ENCODE data around the gene CD36.
A peak's percentile ranks its signal among the peaks of the same experiment; 100 is the strongest.

The CD36 gene

GRCh38 chr7:80699045-80699638 is 60.7 kb downstream of the CD36 start:
- Histone ChIP-seq H3K27ac (ENCODE audit: low read length, poor library complexity, severe bottlenecking) (peak overlapping the region; percentile 47), H3K4ac (ENCODE audit: low read depth in 1 of 2, low read length in 2 of 2) (no peak overlapping the region), H3K79me1 (replicated peaks; ENCODE audit: low read length, poor library complexity, severe bottlenecking) (peaks cover 2% of the 10 kb centered on the region), H3K4me2 (ENCODE audit: low read length, poor library complexity, severe bottlenecking) (no peak overlapping the region), H3K4me3 (ENCODE audit: insufficient read depth in 1 of 2, low read depth in 1 of 2, low read length in 2 of 2) (no peak overlapping the region), H2BK12ac (ENCODE audit: low read length in 2 of 2) (no peak overlapping the region), H2BK15ac (ENCODE audit: low read depth, poor library complexity, severe bottlenecking) (no peak overlapping the region), H2AFZ (ENCODE audit: low read depth, low read length) (no peak overlapping the region), H2BK120ac (ENCODE audit: low read depth, low read length) (no peak overlapping the region), H3K14ac (ENCODE audit: low read length in 2 of 2) (no peak overlapping the region), H4K8ac (ENCODE audit: low read length) (no peak overlapping the region), H2BK5ac (ENCODE audit: low read depth, low read length, poor library complexity, severe bottlenecking) (no peak overlapping the region), H3K36me3 (ENCODE audit: control insufficient read depth in 1 of 2, insufficient read depth in 2 of 2, low read depth in 1 of 2, low read length in 2 of 2) (no peaks in the 10 kb centered on the region), H2AK5ac (ENCODE audit: low read length, severe bottlenecking) (no peak overlapping the region), H3K23ac (ENCODE audit: low read length in 2 of 2) (no peak overlapping the region), H3K9ac (ENCODE audit: low read length) (peak overlapping the region; percentile 64), H3K27me3 (ENCODE audit: control insufficient read depth in 1 of 2, insufficient read depth in 1 of 2, low read length in 2 of 2) (no peaks in the 10 kb centered on the region), H4K91ac (ENCODE audit: low read length) (no peak overlapping the region), H3K9me3 (ENCODE audit: control insufficient read depth, low read length) (peaks cover 3% of the 10 kb centered on the region), H3K4me1 (ENCODE audit: control insufficient read depth, insufficient read depth, low read depth, low read length) (peaks cover 3% of the 10 kb centered on the region), H3K18ac (ENCODE audit: low read depth in 1 of 2, low read length in 2 of 2) (peak overlapping the region in 1 of 2 experiments; percentile 77)
- DNase-seq = peak; percentile 67
- 33% methylated on average over 3 of the region's 5 CpGs for WGBS

DNA sequence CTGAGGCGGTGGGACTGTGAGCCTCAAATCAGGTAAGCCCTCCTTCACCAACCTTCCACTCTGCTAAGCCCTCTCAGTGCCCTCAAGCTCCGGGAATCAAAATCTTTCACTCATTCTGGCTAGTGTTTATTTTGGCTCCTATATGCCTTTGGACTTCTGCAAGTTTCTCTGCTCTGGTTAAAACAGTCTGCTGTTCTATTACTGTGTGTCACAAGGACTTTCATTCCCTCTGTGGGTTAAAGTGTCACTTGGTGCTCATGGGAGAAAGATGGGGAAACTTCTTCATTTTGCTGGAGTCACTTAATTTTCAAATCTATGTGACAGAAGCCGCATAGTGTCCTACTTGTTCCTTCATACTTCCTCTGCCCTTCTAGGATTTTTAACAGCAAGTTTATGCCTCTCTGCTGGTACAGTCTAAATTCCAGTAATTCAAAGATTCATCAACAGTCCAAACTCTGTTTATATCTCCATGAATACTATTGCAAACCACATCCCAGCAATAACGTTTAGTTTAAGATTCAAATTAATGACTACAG is 61.3 kb downstream of the CD36 start:
- no peak overlapping the region for H2BK120ac ChIP-seq (ENCODE audit: low read depth, low read length)
- H3K23ac ChIP-seq (ENCODE audit: low read length in 2 of 2) = no peak overlapping the region
- H3K36me3 ChIP-seq (ENCODE audit: control insufficient read depth in 1 of 2, insufficient read depth in 2 of 2, low read depth in 1 of 2, low read length in 2 of 2) = no peaks in the 10 kb centered on the region
- peak overlapping the region; percentile 47 for H3K27ac ChIP-seq (ENCODE audit: low read length, poor library complexity, severe bottlenecking)
- peak overlapping the region; percentile 31 to 92 for H2BK12ac ChIP-seq (ENCODE audit: low read length in 2 of 2)
- H3K4ac ChIP-seq (ENCODE audit: low read depth in 1 of 2, low read length in 2 of 2) = peak overlapping the region in 1 of 2 experiments; percentile 67
- DNase-seq = peak; percentile 30
- H2BK5ac ChIP-seq (ENCODE audit: low read depth, low read length, poor library complexity, severe bottlenecking) = peak overlapping the region; percentile 80
- H3K9ac ChIP-seq (ENCODE audit: low read length) = peak overlapping the region; percentile 64
- no peak overlapping the region for H2AFZ ChIP-seq (ENCODE audit: low read depth, low read length)
- peaks cover 3% of the 10 kb centered on the region for H3K4me1 ChIP-seq (ENCODE audit: control insufficient read depth, insufficient read depth, low read depth, low read length)
- H3K79me1 ChIP-seq (replicated peaks; ENCODE audit: low read length, poor library complexity, severe bottlenecking) = peaks cover 2% of the 10 kb centered on the region
- H3K4me3 ChIP-seq (ENCODE audit: insufficient read depth in 1 of 2, low read depth in 1 of 2, low read length in 2 of 2) = no peak overlapping the region
- peaks cover 2% of the 10 kb centered on the region for H3K9me3 ChIP-seq (ENCODE audit: control insufficient read depth, low read length)
- no peak overlapping the region for H3K14ac ChIP-seq (ENCODE audit: low read length in 2 of 2)
- 82% methylated on average over 4 of the region's 4 CpGs for WGBS
- no peak overlapping the region for H2AK5ac ChIP-seq (ENCODE audit: low read length, severe bottlenecking)
- peak overlapping the region; percentile 14 for H3K4me2 ChIP-seq (ENCODE audit: low read length, poor library complexity, severe bottlenecking)
- peak overlapping the region; percentile 57 to 77 for H3K18ac ChIP-seq (ENCODE audit: low read depth in 1 of 2, low read length in 2 of 2)
- H2BK15ac ChIP-seq (ENCODE audit: low read depth, poor library complexity, severe bottlenecking) = no peak overlapping the region
- no peak overlapping the region for H4K8ac ChIP-seq (ENCODE audit: low read length)
- H4K91ac ChIP-seq (ENCODE audit: low read length) = no peak overlapping the region
- H3K27me3 ChIP-seq (ENCODE audit: control insufficient read depth in 1 of 2, insufficient read depth in 1 of 2, low read length in 2 of 2) = no peaks in the 10 kb centered on the region

DNA sequence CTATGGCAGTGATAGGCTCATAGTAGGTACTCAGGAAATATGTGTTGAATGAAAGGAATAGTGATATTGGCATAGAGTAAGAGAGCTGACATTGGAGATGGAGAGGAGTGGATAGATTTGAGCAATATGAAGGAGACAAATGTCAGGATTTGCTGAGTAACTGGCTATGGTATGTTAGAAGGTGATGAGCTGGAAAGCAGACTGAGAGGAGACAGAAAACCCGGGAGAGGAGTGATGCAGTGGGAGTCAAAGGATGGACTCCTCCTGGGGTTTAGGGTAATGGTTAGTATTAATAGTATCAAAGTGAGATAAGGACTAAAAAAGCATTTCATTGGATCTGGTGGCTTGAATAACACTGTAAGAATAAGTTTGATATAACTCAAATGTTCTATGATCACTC is 64.8 kb downstream of the CD36 start:
- Histone ChIP-seq H3K18ac (ENCODE audit: low read depth in 1 of 2, low read length in 2 of 2) (no peak overlapping the region), H3K4ac (ENCODE audit: low read depth in 1 of 2, low read length in 2 of 2) (no peak overlapping the region), H3K27me3 (ENCODE audit: control insufficient read depth in 1 of 2, insufficient read depth in 1 of 2, low read length in 2 of 2) (no peaks in the 10 kb centered on the region), H3K9ac (ENCODE audit: low read length) (no peak overlapping the region), H3K4me2 (ENCODE audit: low read length, poor library complexity, severe bottlenecking) (no peak overlapping the region), H2AFZ (ENCODE audit: low read depth, low read length) (no peak overlapping the region), H4K8ac (ENCODE audit: low read length) (no peak overlapping the region), H3K27ac (ENCODE audit: low read length, poor library complexity, severe bottlenecking) (no peak overlapping the region), H3K4me3 (ENCODE audit: insufficient read depth in 1 of 2, low read depth in 1 of 2, low read length in 2 of 2) (no peak overlapping the region), H2BK120ac (ENCODE audit: low read depth, low read length) (no peak overlapping the region), H2BK12ac (ENCODE audit: low read length in 2 of 2) (no peak overlapping the region), H3K79me1 (replicated peaks; ENCODE audit: low read length, poor library complexity, severe bottlenecking) (peaks cover 2% of the 10 kb centered on the region), H2BK5ac (ENCODE audit: low read depth, low read length, poor library complexity, severe bottlenecking) (no peak overlapping the region), H3K14ac (ENCODE audit: low read length in 2 of 2) (no peak overlapping the region), H3K9me3 (ENCODE audit: control insufficient read depth, low read length) (no peaks in the 10 kb centered on the region), H4K91ac (ENCODE audit: low read length) (no peak overlapping the region), H3K4me1 (ENCODE audit: control insufficient read depth, insufficient read depth, low read depth, low read length) (peaks cover 3% of the 10 kb centered on the region), H3K36me3 (ENCODE audit: control insufficient read depth in 1 of 2, insufficient read depth in 2 of 2, low read depth in 1 of 2, low read length in 2 of 2) (no peaks in the 10 kb centered on the region), H2AK5ac (ENCODE audit: low read length, severe bottlenecking) (no peak overlapping the region), H2BK15ac (ENCODE audit: low read depth, poor library complexity, severe bottlenecking) (no peak overlapping the region), H3K23ac (ENCODE audit: low read length in 2 of 2) (no peak overlapping the region)
- no peak for DNase-seq
- WGBS = 60% methylated on average over 1 of the region's 1 CpG

DNA sequence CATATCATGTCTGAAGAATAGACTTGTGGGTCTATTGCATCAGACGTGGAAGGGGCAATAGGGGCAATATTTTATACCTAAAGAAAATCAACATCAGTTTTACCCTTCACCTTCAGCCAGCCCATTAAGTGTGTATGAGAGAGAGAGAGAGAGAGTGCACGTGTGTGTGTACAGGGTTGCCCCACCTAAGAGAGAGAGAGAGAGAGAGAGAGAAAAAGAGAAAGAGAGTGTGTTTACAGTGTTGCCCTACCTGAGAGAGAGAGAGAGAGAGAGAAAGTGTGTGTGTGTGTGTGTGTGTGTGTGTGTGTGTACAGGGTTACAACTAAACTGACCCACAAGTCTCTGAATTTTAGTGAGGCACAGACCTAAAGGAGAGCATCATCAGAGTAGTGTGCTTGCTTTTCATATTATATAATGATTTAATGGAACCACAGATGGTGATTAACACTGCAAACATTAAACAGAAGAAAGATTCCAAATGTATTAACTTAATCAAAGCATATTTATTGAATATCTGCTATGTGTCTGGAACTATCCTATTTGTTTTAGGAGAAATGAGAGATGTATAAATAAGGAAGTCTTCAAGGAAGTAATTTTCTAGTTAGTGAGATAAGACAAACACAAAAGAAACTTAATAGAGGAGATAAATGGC is 66.8 kb downstream of the CD36 start:
- Histone ChIP-seq H2BK120ac (ENCODE audit: low read depth, low read length) (no peak overlapping the region), H3K36me3 (ENCODE audit: control insufficient read depth in 1 of 2, insufficient read depth in 2 of 2, low read depth in 1 of 2, low read length in 2 of 2) (no peaks in the 10 kb centered on the region), H4K8ac (ENCODE audit: low read length) (no peak overlapping the region), H3K9me3 (ENCODE audit: control insufficient read depth, low read length) (no peaks in the 10 kb centered on the region), H2AK5ac (ENCODE audit: low read length, severe bottlenecking) (no peak overlapping the region), H3K27me3 (ENCODE audit: control insufficient read depth in 1 of 2, insufficient read depth in 1 of 2, low read length in 2 of 2) (no peaks in the 10 kb centered on the region), H3K23ac (ENCODE audit: low read length in 2 of 2) (no peak overlapping the region), H2AFZ (ENCODE audit: low read depth, low read length) (no peak overlapping the region), H3K4me3 (ENCODE audit: insufficient read depth in 1 of 2, low read depth in 1 of 2, low read length in 2 of 2) (no peak overlapping the region), H3K14ac (ENCODE audit: low read length in 2 of 2) (no peak overlapping the region), H2BK15ac (ENCODE audit: low read depth, poor library complexity, severe bottlenecking) (no peak overlapping the region), H3K18ac (ENCODE audit: low read depth in 1 of 2, low read length in 2 of 2) (peak overlapping the region in 1 of 2 experiments; percentile 21), H3K4ac (ENCODE audit: low read depth in 1 of 2, low read length in 2 of 2) (no peak overlapping the region), H2BK5ac (ENCODE audit: low read depth, low read length, poor library complexity, severe bottlenecking) (no peak overlapping the region), H2BK12ac (ENCODE audit: low read length in 2 of 2) (peak overlapping the region in 1 of 2 experiments; percentile 42), H3K4me1 (ENCODE audit: control insufficient read depth, insufficient read depth, low read depth, low read length) (peaks cover 1% of the 10 kb centered on the region), H3K27ac (ENCODE audit: low read length, poor library complexity, severe bottlenecking) (no peak overlapping the region), H3K4me2 (ENCODE audit: low read length, poor library complexity, severe bottlenecking) (no peak overlapping the region), H4K91ac (ENCODE audit: low read length) (no peak overlapping the region), H3K79me1 (replicated peaks; ENCODE audit: low read length, poor library complexity, severe bottlenecking) (peaks cover 2% of the 10 kb centered on the region), H3K9ac (ENCODE audit: low read length) (no peak overlapping the region)
- DNase-seq = no peak
- 89% methylated on average over 1 of the region's 2 CpGs for WGBS
